NCI-H1930 (cell line): ENCODE measurements around the gene OR13C9.
"Not testable (repeated sequence)": the region's sequence is repeated elsewhere in the genome, so short reads cannot be mapped to it uniquely, and the experiment has no call there.

Experiments used
- DNase-seq, 2 experiments: peaks; one replicate each; lab custom pipeline; 2025; lab: John Stamatoyannopoulos, UW

OR13C9 gene

GRCh38 chr9:104618104-104618503 is at the start of gene OR13C9:
OR13C9 (minus strand) TSS chr9:104618204; CDS start chr9:104618204, 0 bp downstream.
- no peak for DNase-seq

DNA sequence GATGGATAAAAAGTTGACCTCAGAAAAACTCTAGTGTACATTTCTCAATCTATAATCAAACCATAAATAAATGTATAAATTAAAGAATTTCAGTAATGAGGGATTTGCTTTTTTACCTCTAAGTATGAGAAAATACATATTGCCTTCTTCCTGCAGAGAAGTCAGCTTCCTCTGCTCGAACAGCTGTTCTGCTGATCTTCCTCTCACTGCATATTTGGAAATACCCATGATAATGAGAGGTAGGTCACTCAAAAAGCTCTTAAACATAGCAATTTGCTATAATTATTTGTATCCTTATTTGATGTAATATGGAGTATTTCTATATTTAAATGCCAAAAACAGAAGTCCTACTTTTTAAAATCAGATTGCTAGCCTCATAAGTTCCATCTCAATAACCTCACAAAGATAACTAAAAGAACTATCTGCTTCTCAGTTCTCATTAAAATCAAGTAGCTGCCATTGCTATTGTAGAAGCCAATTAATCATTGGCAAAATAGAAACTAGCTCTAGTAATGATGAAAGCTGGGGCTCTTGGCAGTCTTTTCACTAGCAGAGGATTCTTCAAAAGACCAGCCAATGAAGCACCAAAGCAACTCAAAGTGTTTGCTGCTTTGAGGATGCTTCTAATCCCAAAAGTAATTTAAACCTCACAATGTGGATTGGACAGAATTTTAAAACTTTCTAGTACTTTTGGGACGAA is 40.6 kb upstream of the OR13C9 start:
- DNase-seq = no peak

GRCh38 chr9:104635456-104635855 is 17.5 kb upstream of the OR13C9 start:
- DNase-seq = no peak

GRCh38 chr9:104633976-104634520 is 16.0 kb upstream of the OR13C9 start:
- DNase-seq = no peak

- DNase-seq = not testable (repeated sequence)
These were observed 8.0 kb upstream of the OR13C9 start for GRCh38 chr9:104625964-104626363.

GRCh38 chr9:104617418-104617817 is 586 bp downstream of the OR13C9 start:
- no peak for DNase-seq

DNA sequence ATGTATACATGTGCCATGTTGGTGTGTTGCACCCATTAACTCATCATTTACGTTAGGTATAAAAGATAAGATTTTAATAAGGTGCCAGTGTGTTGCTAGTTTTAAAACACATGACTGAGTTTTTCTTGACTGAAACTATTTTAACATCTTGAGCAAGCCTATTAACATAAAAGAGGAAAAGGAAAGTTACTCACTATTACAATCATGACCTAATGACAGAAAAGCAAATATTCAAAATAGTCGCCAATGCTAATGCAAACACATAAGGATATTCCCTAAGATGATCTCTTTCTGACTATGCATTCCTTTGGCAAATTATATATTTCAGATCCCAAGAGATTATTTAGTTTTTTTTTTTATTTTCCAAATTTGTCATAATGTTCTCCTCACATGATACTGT is 6.8 kb downstream of the OR13C9 start:
- no peak for DNase-seq

DNA sequence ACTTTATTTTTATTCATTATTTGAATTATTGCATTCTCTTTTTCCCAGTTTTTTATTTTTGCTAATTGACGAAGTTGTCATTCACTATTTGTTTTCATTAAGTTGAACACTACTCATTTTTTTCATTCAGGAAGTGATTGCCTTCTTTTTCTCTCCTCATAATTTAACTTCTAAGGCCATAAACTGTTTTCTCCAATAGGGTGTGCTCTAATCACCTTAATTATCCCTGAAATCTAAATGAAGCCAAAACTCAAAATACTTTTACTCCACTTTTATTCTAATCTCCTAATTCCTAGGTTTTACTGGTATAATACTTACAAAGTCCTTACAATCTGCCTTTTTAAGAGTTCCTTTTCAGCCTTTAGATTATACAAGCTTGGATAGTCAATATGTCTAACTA is 9.7 kb downstream of the OR13C9 start:
- DNase-seq = no peak

DNA sequence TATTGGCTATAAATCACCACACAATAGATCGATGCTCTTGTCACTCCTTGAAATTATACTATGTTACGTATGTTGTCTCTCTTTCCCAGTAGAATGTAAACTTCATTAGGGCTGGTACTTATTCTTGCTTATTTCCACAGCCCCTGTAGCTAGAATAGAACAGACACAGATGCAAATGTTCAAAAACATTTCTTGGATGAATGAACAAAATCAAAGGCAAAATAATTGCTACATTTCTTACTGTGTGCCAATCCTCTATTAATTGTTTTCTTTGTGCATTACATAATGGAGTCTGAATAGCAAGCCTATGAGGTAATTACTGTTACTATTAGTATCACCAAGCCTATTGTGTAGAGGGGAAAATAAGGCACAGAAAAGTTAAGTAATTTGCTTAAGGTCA is 11.9 kb downstream of the OR13C9 start:
- DNase-seq = no peak

DNA sequence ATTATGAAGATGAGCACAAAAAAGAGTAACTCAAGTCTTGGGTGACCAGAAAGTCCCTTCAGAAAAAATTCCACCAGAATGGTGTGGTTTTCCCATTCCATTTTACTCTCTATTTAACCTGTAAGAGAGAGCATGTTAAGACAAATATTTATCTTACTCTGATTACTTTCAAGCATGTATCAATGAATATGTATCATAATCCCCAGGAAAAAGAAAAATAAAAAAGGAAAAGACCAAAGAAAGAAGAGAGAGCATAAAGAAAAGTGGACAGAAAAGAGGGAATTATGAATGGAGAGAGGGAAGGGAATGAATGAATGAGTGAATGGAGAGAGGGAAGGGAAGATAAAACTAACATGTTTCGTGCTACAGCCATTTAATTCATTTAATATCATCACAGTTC is 12.5 kb downstream of the OR13C9 start, which contains the start of gene OR13C2:
Gene OR13C2 (minus strand): TSS at position 101 of the 400 bp plus-strand sequence. CDS start 0 bp downstream, at position 101.
- not testable (repeated sequence) for DNase-seq

DNA sequence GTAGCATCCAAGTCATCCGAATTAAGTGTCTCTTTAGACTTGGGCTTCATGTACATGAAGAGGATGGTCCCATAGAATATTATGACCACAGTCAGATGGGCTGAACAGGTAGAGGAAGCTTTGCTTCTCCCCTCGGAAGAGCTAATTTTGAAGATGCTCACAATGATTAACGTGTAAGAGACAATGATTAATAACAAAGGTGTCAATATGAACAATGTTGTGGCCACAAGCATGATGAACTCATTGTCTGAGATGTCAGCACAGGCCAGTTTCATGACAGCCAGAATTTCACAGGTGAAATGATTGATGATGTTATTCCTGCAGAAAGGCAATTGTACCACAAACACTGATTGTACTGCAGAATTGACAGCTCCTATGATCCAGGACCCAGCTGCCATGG is 13.2 kb downstream of the OR13C9 start:
- no peak for DNase-seq

GRCh38 chr9:104599313-104599712 is 18.7 kb downstream of the OR13C9 start, which contains the start of gene OR13C5:
OR13C5 (minus strand) TSS chr9:104599413; CDS start chr9:104599413, 0 bp downstream.
- DNase-seq = not testable (repeated sequence)

DNA sequence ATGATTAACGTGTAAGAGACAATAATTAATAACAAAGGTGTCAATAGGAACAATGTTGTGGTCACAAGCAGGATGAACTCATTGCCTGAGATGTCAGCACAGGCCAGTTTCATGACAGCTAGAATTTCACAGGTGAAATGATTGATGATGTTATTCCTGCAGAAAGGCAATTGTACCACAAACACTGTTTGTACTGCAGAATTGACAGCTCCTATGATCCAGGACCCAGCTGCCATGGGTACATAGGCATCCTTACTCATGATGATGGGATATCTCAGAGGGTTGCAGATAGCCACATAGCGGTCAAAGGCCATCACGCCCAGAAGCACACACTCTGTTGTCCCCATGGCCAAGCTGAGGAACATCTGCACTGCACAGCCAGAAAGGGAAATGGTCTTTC is 19.3 kb downstream of the OR13C9 start:
- not testable (repeated sequence) for DNase-seq

DNA sequence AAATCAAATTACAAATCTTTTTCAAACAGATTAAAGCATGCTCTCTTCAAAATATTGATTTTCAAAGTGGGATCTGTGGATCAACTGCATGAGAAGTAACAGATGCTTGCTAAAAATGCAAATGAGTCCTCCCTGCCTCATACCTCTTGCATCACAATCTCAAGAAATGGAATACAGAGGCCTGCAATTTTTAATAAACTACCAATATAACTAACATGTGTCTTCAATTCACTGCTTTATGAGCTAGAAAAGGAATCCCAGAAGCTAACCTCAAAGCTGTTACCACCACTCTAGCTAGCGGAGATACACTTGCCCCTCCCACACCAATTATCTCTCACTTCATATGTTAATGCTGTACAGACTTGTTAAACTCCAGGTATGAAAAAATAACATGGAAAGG is 28.4 kb downstream of the OR13C9 start:
- DNase-seq = no peak

DNA sequence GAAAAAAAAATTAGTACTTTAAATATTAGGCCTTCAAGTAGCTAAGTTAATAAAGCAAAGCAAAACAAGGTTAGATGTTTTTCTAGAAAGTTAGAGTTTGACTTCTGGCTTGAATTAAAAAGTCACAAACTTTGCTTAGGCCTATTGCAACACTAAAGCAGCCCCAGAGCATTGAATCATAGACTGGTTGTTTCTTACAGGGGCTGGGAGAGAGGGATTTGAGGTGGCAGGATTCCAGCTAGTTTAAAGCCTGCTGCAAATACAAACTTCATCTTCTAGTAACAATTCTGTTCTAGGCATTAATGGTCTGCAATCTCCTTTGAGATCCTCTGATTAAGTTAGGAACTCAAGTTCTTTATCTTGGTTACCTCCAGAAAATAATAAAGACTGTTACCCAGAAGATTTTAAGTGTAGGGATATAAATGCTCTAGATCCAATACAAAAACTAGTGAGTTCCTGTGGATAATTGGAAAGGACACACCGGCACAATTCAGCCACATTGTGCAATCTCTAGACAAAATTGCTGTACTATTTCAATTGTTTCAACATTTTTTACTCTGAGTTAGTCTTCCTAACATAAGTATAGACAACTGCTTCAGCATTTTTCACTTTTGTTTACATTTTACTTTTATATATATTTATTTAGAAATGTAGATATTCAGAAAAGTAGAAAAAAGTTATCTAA is 31.4 kb downstream of the OR13C9 start:
- no peak for DNase-seq

- no peak for DNase-seq
These were observed 37.4 kb downstream of the OR13C9 start for GRCh38 chr9:104580562-104580961.

- no peak for DNase-seq
These were observed 40.7 kb downstream of the OR13C9 start for GRCh38 chr9:104577263-104577662.

- no peak for DNase-seq
These were observed 42.5 kb downstream of the OR13C9 start for GRCh38 chr9:104575456-104575855.

GRCh38 chr9:104572612-104573011 is 45.4 kb downstream of the OR13C9 start:
- no peak for DNase-seq

DNA sequence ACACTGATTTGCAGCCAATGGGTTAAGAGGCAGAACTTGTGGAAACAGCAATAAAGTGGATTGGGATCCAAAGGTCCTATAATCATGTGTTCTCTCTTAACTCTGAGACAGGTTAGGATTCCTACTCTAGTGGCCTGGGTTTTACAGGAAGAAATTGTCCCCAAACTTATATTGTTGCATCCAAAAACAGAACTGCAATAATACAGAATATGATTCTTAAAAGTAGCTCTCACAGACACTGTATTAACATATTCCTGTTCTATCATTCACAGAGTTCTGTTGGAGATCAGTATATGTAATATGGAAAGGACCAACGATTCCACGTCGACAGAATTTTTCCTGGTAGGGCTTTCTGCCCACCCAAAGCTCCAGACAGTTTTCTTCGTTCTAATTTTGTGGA is 49.1 kb downstream of the OR13C9 start, which contains the start of gene OR13C8:
Gene OR13C8 (plus strand): TSS at position 301 of the 400 bp plus-strand sequence. CDS start 0 bp downstream, at position 301.
- DNase-seq = no peak
